HG02852 (cell line): ENCODE measurements around the gene TNFAIP8.
"Not testable (repeated sequence)": the region's sequence is repeated elsewhere in the genome, so short reads cannot be mapped to it uniquely, and the experiment has no call there.

Experiments used
- ATAC-seq: cut with Tn5 transposase; IDR thresholded peaks from one replicate; pipeline ENCODE4 v1.9.1; 2021; ENCODE audit warnings: mild to moderate bottlenecking, moderate library complexity; ENCODE audit not compliant: unreplicated experiment

The TNFAIP8 gene

DNA sequence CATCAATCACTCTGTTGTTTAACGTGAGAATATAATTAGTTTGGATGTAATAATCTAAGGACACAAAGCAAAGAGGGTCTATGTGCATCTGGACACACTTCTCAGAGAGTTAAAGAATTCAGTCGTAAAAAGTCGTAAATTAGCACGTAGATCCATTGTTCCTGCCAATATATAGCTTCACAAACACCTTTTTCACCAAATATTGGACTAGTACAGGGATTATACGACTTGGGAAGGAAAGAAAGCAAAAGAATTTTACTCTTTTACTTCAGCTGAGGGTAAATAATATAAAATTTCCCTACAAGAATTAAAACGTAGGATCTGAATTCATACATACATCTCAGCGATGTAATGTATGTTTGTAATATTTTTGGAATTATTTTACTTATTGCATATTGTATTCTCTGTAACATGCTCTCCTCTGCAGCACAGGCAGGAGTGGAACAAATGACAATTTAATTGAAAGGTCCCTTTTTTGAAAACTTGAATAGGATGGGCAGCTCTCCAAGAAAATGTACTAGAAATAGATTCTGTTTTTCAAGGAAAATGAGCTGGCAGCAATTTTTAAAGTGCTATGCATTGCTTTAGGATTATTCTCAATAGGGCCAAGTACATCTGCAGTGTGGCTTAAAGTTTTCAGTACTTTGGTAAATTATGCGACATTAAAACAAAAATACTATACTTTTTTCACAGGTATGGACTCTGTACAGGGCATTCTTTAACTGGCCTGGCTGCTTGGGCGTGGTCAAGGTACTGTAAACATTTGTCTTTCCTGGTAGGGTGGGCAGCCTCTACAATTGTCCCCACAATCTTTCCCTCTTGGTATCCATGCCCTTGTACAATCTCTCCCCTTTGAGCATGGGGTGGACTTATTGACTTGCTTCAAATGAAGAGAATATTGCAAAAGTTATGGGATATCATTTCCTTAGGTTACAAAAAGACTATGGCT lies 56.7 kb downstream of the TNFAIP8 start:
- ATAC-seq, result no peak

DNA sequence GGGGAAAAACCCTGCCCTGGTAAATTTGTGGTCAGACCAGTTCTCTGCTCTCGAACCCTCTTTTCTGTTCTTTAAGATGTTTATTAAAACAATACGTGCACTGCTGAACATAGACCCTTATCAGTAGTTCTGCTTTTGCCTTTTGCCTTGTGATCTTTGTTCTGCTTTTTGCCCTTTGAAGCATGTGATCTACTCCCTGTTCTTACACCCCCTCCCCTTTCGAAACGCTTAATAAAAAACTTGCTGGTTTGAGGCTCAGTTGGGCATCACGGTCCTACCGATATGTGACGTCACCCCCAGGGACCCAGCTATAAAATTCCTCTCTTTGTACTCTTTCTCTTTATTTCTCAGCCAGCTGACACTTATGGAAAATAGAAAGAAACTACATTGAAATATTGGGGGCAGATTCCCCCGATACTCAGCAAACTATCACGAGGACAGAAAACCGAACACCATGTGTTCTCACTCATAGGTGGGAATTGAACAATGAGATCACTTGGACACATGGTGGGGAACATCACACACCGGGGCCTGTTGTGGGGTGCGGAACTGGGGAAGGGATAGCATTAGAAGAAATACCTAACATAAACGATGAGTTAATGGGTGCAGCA lies 58.4 kb downstream of the TNFAIP8 start:
- not testable (repeated sequence) for ATAC-seq

DNA sequence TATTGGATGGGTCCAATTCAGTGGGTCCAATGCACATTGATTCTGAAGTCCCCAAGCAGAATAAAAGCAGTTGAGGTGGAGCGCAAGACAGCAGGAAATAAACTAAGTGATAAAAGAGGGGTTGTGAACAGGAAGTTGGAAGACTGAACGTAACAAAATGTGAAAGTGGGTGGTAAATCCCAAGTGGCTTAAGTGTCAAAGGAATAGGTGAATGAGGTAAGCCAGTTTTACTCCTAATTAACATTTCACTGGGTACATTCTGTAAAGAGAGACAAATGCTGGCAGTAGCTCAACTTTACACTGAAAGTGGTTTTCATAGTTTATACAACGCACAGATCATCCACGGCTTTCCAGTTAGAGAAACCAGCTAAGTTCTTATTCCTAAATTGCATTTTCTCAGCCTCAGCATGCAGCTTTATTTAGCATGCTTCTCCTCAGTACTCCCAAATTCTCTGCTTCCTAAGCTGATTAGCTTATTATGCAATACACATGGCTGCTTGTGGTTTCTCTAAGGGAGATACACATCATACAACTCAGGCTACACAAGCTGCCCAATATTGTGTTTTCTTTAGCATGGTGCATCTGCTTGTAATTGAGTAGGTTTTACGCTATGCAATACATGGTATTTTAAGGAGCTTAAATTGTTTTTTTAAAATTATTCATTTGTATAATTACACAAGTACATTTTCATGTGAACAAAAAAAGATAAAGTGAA lies 62.2 kb downstream of the TNFAIP8 start:
- ATAC-seq, result no peak

DNA sequence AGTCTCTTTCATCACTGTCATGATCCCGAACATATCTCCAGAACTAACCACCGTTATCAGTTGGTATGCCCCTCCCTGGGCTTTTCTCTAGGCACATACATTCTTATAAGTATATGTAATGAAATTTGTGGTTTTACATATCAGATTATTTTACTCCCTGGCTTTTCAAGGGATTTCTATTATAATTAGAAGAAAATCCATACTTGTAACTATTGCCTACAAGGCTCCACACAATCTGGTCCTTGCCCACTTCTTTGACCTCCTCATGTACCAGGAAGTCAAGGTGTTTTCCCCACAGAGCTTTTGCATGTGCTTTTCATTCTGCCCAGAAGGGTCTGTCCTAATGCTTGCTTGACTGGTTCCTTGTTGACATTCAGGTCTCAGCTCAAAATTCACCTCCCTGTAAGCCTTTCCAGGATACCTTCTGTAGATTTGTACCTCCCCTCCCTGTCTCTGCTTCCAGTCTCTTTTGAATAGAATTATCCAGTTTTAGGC lies 62.8 kb downstream of the TNFAIP8 start:
- ATAC-seq, result peak; percentile 76

DNA sequence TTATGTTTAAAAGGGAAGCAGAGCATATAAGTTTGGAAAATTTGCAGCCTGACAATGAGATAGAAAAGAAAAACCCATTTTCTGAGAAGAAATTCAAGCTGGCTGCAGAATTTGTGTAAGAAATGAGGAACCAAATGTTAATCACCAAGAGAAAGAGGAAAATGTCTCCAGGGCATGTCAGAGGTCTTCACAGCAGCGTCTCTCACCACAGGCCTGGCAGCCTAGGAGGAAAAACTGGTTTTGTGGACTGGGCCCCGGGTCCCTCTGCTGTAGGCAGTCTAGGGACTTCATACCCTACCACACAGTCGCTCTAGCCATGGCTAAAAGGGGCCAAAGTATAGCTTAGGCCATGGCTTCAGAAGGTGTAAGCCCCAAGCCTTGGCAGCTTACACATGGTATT lies 64.3 kb downstream of the TNFAIP8 start:
- ATAC-seq, result no peak

DNA sequence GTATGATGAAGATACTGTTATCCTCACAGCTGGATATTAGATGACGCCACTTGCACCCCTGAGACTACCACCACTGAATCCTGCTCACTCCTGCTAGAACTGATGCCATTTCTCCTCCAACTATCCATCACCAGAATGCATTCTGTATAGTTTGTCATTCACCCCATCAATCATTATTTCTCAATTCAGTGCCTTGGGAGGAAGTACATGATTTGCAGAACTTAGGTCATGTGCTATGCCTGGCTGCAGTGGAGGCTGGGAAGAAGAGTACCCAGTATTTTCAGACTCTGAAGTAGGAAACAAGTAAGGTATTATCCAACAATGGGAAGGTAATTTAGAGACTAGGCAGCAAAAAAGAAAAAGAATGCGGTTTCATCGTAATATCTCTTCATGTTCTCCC lies 70.2 kb downstream of the TNFAIP8 start:
- no peak for ATAC-seq

DNA sequence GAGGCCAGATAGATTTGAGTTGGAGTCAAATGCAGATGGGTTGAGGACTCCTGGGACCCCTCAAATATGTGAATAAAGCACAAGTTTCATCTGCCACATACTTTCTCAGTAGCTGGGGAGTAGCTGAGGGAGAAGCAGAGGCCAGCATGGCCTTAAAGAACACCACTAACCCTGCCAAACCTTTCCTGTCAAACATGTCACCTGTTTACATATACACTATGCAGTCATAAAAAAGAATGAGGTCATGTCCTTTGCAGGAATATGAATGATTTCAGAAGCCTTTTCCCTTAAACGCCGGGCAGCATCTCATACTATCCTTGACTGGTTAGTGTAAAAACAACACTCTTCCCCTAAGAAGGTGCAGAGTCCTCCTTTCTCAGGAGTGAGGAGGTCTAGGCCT lies 71.2 kb downstream of the TNFAIP8 start:
- no peak for ATAC-seq

DNA sequence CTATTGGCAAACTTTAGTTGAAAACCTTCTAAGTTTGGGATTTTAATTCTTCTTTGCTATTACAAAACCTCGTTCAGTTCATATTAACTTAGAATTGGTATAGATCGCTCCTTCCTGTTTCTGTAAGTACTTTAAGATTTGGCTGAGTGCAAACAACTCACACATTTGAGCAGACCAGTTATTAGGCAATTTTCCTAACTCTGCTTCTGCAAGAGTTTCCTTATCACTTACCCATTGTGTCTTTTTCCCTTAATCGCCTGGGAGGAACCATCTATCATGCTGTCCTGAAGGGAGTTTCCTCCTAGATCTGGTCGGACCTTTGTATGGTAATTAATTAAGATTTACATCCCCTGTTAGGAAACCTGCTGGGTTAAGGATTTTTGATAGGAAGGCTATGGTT lies 71.8 kb downstream of the TNFAIP8 start:
- not testable (repeated sequence) for ATAC-seq

DNA sequence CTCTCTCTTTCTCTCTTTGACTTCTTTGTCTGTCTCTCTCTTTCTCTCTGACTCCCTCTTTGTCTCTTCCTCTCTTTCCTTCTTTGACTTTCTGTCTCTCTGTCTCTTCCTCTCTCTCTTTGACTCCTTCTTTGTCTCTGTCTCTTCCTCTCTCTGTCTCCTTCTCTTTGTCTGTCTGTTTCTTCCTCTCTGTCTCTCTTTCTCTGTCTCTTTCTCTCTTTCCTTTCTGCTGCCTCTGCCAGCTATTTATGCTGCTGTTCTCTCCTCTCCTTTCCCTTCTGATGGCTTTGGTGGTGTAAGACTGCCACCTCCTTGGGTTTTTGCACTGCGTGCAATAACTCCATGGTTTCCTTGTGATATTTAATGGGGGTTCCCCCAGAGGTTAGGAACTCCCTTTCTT lies 72.3 kb downstream of the TNFAIP8 start:
- not testable (repeated sequence) for ATAC-seq

DNA sequence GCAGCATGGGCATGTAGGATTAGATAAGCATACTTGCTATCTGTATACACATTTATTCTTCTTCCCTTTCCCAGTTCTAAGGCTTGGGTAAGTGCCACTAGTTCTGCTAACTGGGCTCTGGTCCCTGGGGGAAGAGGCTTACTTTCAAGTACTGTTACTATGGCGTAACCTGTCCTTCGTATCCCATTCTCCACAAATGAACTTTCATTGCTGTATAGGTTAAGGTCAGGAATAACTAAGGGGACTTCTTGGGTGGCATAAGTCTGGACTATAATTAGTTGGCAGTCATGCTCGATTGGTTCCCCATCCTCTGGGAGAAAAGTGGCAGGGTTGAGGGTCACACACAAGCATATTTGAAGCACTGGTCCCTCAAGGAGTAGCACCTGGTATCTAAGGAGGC lies 72.8 kb downstream of the TNFAIP8 start:
- ATAC-seq, result not testable (repeated sequence)

DNA sequence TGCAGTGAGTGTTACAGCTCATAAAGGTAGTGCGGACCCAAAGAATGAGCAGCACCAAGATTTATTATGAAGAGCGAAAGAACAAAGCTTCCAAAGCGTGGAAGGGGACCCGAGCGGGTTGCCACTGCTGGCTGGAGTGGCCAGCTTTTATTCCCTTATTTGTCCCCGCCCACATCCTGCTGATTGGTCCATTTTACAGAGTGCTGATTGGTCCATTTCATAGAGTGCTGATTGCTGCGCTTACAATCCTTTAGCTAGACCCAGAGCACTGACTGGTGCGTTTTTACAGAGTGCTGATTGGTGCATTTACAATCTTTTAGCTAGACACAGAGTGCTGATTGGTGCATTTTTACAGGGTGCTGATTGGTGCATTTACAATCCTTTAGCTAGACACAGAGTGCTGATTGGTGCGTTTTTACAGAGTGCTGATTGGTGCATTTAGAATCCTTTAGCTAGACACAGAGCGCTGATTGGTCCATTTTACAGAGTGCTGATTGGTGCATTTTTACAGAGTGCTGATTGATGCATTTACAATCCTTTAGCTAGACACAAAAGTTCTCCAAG lies 76.9 kb downstream of the TNFAIP8 start:
- not testable (repeated sequence) for ATAC-seq

DNA sequence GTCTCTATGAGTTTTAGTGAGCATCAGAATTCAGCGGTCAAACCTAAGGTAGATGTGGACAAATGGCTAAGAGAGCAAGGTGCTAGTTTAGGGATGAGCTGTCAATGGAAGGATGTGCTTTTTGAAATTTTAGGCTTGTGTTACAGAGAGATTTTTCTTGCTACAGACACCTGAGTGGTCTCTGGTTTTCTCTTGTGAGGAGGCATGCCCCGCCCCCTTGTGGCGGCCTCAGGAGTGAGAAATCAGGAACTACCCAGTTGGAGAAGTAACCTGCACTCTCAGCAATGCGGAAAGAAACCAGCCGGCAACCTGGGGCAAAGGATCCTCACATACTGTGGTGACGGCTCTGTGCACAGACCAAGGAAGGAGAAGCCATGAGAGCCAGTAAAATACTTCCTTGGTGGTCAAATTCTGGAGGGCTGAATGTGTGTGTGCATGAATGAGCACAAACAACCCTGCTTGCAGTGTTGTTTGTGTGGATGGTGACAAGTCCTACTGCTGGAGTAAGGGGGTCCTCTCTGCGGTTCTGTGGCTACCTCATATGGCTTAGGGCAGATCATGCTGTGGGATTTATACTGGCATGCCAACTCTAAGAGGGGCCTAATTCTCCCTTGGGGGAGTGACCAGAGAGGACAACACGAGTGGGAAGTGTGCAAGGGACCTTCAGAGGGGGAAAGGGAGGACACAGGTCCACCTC lies 79.8 kb downstream of the TNFAIP8 start:
- peak; percentile 89 for ATAC-seq

DNA sequence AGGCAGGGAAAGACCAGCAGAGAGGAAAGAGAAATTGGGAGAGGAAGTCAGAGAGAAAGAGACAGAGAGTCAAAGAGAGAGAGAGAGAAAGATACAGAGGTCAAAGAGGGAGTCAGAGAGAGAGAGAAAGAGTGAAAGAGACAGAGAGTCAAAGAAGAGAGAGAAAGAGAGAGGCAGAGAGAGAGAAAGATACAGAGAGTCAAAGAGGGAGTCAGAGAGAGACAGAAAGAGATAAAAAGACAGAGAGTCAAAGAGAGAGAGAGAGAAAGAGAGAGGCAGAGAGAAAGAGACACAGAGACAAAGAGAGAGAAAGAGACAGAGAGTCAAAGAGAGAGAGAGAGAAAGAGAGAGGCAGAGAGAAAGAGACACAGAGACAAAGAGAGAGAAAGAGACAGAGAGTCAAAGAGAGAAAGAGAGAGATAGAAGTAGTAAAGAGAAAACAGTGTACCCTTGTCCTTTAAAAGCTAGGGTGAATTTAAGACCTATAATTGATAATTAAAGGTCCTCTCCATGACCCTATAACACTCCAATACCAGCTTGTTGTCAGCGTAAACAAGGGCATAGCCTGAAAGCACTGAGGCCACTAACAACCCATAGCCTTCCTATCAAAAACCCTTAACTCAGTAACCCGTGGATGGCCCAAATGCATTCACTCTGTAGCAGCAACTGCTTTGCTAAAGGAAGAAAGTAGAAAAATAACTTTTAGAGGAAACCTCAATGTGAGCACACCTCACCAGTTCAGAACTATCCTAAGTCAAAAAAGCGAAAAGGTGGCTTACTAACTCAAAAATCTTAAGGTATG lies 82.2 kb downstream of the TNFAIP8 start:
- ATAC-seq, result not testable (repeated sequence)

DNA sequence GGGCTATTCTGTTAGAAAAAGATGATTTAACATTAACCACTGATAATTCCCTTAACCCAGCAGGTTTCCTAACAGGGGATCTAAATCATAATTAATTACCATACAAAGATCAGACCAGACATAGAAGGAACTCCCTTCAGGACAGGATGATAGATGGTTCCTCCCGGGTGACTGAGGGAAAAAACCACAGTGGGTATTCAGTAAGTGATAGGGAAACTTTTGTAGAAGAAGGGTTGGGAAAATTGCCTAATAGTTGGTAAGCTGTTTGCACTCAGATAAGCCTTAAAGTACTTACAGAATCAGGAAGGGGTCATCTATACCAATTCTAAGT lies 82.7 kb downstream of the TNFAIP8 start:
- not testable (repeated sequence) for ATAC-seq

DNA sequence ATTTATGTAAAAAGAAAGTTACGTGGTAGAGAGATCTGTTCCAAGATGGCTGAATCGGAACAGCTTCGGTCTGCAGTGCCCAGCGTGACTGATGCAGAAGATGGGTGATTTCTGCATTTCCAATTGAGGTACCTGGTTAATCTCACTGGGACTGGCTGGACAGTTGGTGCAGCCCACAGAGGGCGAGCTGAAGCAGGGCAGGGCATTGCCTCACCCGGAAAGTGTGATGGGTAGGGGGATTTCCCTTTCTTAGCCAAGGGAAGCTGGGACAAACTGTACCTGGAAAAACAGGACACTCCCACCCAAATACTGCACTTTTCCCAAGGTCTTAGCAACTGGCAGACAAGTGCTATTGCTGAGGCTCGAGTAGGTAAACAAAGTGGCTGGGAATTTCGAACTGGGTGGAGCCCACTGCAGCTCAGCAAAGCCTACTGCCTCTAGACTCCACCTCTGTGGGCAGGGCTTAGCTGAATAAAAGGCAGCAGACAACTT lies 83.4 kb downstream of the TNFAIP8 start:
- no peak for ATAC-seq

DNA sequence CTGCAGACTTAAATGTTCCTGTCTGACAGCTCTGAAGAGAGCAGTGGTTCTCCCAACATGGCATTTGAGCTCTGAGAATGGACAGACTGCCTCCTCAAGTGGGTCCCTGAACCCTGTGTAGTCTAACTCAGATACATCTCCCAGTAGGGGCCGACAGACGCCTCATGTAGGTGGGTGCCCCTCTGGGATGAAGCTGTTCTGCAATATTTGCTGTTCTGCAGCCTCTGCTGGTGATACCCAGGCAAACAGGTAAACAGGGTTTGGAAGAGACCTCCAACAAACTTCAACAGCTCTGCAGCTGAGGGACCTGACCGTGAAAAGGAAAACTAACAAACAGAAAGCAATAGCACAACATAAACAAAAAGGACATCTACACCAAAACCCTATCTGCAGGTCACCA lies 83.8 kb downstream of the TNFAIP8 start:
- ATAC-seq, result not testable (repeated sequence)

DNA sequence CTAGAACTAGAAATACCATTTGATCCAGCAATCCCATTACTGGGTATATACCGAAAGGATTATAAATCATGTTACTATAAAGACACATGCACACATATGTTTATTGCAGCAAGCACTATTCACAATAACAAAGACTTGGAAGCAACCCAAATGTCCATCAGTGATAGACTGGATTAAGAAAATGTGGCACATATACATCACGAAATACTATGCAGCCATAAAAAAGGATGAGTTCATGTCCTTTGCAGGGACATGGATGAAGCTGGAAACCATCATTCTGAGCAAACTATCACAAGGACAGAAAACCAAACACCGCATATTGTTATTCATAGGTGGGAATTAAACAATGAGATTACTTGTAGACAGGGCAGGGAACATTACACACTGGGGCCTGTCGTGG lies 88.8 kb downstream of the TNFAIP8 start:
- not testable (repeated sequence) for ATAC-seq

DNA sequence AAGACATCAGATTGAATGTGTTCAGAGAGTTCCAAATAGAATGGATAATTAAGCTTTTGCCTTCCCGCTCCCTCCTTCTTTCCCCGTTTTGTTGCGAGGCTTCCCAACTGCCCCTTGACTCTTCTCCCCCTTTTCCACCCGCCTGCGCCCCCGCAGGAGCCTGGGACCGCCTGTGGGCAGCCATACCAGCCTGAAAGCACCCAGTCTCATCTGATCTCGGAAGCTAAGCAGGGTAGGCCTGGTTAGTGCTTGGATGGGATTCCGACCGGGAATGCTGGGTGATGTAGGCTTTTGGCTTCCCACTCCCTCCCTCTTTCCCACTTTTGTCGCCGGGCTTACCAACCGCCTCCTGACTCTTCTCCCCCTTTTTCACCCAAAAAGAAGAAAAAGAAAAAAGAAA lies 89.7 kb downstream of the TNFAIP8 start:
- ATAC-seq, result no peak
